HuH-7 (cell line): ENCODE data around the gene ETV5.
"Not testable (repeated sequence)": the region's sequence is repeated elsewhere in the genome, so short reads cannot be mapped to it uniquely, and the experiment has no call there.

Source experiments
- DNase-seq: peaks from one replicate; pipeline ENCODE4 v3.0.0; 2011; ENCODE audit warnings: low spot score

Gene ETV5

GRCh38 chr3:186022931-186023330 is 86.0 kb downstream of the ETV5 start:
- no peak for DNase-seq

GRCh38 chr3:186021673-186022362 is 87.1 kb downstream of the ETV5 start:
- no peak for DNase-seq

DNA sequence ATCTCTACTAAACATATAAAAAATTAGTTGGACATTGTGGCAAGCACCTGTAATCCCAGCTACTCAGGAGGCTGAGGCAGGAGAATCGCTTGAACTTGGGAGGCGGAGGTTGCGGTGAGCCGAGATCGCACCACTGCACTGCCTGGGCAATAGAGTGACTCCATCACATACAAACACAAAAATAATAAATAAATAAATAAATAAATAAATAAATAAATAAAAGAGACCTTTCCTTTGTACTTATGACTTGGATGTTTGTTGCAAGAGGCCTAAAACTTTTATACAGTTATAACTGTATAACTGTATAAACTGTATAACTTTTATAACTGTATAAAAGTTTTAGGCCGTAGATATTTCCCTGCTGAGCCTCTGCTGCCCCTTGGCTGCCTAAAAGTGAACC is 87.6 kb downstream of the ETV5 start:
- not testable (repeated sequence) for DNase-seq

DNA sequence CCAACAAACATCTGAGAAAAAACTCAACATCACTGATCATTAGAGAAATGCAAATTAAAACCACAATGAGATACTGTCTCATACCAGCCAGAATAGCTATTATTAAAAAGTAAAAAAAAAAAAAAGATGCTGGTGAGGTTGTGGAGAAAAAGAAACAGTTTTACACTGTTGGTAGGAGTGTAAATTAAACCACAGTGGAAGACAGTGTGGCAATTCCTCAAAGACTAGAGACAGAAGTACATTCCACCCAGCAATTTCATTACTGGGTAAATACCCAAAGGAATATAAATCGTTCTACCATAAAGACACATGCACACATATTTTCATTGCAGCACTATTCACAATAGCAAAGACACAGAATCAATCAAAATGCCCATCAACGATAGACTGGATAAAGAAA is 89.6 kb downstream of the ETV5 start:
- DNase-seq: not testable (repeated sequence)

DNA sequence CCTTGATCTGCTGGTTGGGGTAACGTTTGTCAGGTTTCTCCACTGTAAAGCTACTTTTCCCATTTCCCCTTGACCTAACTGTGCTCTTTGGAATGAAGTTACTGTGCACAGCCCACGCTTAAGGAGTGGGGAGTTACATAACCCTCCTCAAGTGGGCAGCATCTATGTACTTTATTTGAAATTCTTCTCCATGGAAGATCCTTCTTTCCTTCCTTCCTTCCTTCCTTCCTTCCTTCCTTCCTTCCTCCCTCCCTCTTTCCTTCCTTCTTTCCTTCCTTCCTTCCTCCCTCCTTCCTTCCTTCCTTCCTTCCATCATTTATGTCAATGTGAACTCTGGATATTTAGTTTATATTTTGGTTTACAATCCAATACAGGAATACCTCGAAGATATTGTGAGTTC is 94.0 kb downstream of the ETV5 start:
- no peak for DNase-seq

DNA sequence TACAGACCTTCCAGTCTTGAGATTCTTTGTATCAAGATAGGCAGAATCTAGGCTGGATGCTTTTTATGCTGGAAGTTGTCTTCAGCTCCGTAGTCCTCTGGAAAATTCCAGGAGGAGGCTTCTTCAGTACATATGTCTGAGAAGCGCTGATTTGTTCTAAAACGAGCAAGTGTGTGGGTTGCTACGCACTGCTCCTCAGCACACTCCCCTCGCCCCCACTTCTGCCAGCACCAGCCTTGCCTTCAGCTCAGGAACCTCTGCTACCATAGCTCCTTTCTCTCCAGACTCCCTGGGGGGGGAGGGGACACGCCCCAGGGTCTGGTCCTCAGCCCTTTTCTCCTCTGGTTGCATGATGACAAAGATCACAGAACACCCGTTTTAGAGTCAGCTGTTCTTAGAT is 95.6 kb downstream of the ETV5 start:
- no peak for DNase-seq

DNA sequence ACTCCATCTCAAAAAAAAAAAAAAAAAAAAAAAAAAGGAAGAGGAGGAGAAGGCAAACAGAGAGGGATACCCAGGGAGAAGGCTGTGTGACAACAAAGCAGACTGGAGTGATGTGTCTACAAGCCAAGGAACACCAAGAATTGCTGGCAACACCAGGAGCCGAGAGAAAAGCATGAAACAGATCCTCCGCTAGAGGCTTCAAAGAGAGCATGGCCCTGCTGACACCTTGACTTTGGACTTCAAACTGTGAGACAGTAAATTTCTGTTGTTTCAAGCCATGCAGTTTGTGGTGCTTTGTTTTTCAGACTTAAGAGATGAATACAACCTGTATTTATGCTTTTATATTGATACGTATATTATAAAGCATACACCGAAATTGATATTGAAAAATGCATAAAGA is 96.8 kb downstream of the ETV5 start:
- no peak for DNase-seq

DNA sequence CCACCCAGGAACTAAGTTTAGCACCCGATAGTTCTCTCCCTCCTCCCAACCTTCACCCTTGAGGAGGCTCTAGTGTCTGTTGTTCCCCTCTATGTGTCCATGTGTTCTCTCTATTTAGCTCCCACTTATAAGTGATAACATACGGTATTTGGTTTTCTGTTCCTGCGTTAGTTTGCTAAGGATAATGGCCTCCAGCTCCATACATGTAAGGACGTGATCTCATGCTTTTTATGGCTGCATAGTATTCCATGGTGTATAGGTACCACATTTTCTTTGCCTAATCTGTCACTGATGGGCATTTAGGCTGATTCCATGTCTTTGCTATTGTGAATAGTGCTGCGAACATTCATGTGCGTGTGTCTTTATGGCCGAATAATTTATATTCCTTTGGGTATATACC is 104.2 kb downstream of the ETV5 start:
- DNase-seq: no peak

GRCh38 chr3:186004209-186004608 is 104.7 kb downstream of the ETV5 start:
- DNase-seq: no peak

DNA sequence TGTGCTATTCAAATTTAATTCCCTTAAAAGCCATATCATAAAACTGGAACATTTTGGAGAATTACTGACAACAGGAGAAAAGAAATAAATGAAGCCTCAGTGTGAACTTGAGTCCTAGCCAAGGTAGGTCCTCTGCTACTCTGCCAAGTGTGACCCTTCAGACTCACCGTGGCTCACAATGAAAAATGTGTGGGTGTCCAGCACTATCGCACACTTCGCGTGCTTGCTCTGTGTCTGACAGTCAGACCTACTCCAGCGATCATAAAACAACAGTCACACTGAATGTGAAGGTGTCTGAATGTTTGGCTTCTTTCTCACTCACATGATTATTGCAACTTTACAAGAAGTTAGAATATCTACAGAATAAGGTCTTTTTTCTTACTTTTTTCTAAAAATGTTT is 105.3 kb downstream of the ETV5 start:
- no peak for DNase-seq

DNA sequence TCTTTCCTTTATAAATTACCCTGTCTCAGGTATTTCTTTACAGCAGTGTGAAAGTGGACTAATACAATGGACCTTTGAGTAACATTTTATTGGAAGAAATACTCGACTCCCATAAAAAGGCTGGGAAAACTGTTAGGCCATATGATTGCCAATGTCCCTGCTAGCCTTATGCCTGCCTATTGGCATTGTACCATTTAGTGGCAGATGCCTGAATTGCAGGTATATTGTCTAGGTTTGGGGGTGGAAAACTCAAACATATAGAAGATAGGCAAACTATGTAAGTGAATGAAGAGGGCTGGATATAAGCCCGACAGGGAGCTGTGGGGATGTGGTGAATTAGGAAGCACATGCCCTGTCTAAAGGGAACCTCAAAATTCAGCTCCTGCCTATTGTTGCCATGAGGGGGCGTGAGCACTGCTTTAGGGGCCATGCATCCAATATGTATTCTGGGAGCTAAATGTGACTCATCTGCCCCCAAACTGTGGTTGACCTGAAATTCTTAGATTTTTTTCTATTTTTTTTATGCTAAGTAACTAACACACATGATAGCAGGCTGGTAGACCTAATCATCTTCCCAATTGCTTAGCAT is 105.9 kb downstream of the ETV5 start:
- no peak for DNase-seq

DNA sequence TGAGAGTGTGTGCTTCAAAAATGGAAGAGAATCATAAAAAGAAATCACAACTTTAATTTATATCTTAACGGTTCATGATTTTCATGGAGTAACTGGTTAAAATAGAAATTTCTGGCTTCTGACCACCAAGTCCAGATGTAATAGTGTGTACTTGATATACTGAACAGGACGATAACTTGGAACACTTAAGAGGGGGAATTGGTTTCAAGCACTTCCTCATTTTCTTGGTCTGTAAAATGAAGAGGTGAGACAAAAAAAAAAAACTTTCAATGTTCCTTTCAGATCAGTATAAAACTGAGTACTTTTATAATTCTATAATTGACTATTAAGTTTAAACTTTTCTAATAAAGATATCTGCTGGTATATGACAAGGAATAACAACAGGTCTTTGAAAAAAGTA is 107.0 kb downstream of the ETV5 start:
- no peak for DNase-seq

- no peak for DNase-seq
Observed at GRCh38 chr3:185999221-185999620, 109.7 kb downstream of the ETV5 start.

GRCh38 chr3:185998136-185998535 is 110.8 kb downstream of the ETV5 start:
- DNase-seq: no peak

DNA sequence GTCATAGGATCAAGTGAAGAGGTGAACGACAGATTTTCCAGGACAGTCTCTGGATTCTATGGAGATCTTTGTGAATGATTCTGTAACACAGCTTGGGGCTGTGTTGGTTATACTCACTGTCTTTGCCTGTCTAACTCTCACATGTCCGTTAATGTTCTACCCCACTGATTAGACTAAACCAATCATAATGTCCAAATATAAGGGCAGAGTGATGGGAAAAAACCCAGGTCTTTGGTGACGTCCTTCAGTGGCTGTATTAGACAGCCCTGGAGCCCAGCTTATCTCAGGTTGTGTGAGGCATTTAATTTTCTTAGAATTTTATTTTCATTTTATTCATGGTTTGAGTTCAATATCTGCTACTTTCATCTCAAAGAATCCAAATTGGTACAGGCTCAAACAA is 111.8 kb downstream of the ETV5 start:
- DNase-seq: no peak
